Measurements from ENCODE around the gene TMUB2. TPM values are rescaled to one million over a fixed set of nuclear protein-coding genes. Genes with fewer than 3 reads are reported as not detected.

The TMUB2 gene
- total RNA-seq, 1 donor from 2014 or later: 24.0 TPM

- no peak overlapping the region for H3K4me3 ChIP-seq (ENCODE audit: low read length in 3 of 3)
- H3K36me3 ChIP-seq (ENCODE audit: control insufficient read depth in 3 of 3, insufficient read depth in 3 of 3, low read length in 3 of 3): peaks cover 66 to 69% (median 67%) of the 10 kb centered on the region in 3 donors
- H3K27ac ChIP-seq (ENCODE audit: low read depth, low read length): peak overlapping the region; percentile 51
- peak overlapping the region in 2 of 3 donors; percentile 54 to 62 for H3K9ac ChIP-seq (ENCODE audit: low read depth in 1 of 3, low read length in 3 of 3)
- peaks cover 30 to 52% (median 38%) of the 10 kb centered on the region in 3 donors for H3K4me1 ChIP-seq (ENCODE audit: control insufficient read depth in 3 of 3, insufficient read depth in 3 of 3, low read length in 3 of 3)
- H3K27me3 ChIP-seq (ENCODE audit: control insufficient read depth in 3 of 3, insufficient read depth in 3 of 3, low read length in 3 of 3): no peaks in the 10 kb centered on the region
- H3K9me3 ChIP-seq (ENCODE audit: control insufficient read depth in 3 of 3, low read length in 3 of 3): peaks cover 0 to 4% (median 0%) of the 10 kb centered on the region in 3 donors
These were observed 23.8 kb downstream of the TMUB2 start for GRCh38 chr17:44210342-44211192.

- peaks cover 74 to 76% (median 74%) of the 10 kb centered on the region in 3 donors for H3K36me3 ChIP-seq (ENCODE audit: control insufficient read depth in 3 of 3, insufficient read depth in 3 of 3, low read length in 3 of 3)
- peak overlapping the region in 1 of 3 donors; percentile 54 for H3K9ac ChIP-seq (ENCODE audit: low read depth in 1 of 3, low read length in 3 of 3)
- H3K4me1 ChIP-seq (ENCODE audit: control insufficient read depth in 3 of 3, insufficient read depth in 3 of 3, low read length in 3 of 3): peaks cover 34 to 62% (median 44%) of the 10 kb centered on the region in 3 donors
- H3K27me3 ChIP-seq (ENCODE audit: control insufficient read depth in 3 of 3, insufficient read depth in 3 of 3, low read length in 3 of 3): no peaks in the 10 kb centered on the region
- no peak overlapping the region for H3K27ac ChIP-seq (ENCODE audit: low read depth, low read length)
- peaks cover 0 to 4% (median 0%) of the 10 kb centered on the region in 3 donors for H3K9me3 ChIP-seq (ENCODE audit: control insufficient read depth in 3 of 3, low read length in 3 of 3)
- no peak overlapping the region for H3K4me3 ChIP-seq (ENCODE audit: low read length in 3 of 3)
These were observed 24.8 kb downstream of the TMUB2 start for GRCh38 chr17:44211281-44212265.

DNA sequence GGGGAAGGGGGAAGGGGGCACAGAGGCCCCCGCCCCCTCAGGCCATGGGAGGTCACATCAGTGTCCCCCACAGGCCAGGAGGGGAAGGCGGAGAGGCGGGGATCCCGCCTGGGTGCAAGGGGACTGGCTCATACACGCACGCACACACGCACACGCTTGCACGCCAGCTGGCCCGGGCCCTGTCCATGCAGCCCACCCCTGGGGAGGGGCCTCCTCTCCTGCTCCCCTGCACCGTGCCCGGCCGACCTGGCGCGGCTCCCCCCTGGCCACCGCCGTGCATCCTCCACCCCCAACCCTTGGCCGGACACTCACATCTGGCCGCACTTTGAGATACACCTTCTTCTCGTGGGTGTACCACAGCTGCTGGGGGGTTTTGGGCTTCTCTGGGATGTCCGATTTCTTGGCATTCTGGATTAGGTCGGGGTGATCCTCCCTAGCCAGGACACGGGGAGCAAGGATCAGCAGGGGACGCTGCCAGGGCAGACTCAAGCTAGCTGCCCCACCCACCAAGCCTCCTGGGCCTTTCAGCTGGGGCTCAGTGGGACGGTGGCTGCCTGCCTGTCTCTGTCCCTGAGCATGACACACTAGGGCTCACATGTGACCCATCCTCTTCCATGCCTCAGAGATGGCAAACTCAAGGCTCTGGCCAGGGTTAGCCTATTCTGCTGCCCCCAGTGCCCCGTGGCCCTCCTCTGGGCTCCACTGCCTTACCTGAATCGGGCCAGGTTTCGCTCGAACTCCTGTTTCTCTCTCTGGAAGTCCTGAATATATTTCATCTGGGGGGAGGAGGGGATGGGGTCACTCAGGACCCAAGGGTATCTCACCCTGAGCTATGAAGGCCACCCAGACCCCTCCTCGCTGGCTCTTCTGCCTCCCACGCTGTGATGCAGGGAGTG, 26.0 kb downstream of the TMUB2 start:
- peaks cover 45 to 74% (median 55%) of the 10 kb centered on the region in 3 donors for H3K4me1 ChIP-seq (ENCODE audit: control insufficient read depth in 3 of 3, insufficient read depth in 3 of 3, low read length in 3 of 3)

DNA sequence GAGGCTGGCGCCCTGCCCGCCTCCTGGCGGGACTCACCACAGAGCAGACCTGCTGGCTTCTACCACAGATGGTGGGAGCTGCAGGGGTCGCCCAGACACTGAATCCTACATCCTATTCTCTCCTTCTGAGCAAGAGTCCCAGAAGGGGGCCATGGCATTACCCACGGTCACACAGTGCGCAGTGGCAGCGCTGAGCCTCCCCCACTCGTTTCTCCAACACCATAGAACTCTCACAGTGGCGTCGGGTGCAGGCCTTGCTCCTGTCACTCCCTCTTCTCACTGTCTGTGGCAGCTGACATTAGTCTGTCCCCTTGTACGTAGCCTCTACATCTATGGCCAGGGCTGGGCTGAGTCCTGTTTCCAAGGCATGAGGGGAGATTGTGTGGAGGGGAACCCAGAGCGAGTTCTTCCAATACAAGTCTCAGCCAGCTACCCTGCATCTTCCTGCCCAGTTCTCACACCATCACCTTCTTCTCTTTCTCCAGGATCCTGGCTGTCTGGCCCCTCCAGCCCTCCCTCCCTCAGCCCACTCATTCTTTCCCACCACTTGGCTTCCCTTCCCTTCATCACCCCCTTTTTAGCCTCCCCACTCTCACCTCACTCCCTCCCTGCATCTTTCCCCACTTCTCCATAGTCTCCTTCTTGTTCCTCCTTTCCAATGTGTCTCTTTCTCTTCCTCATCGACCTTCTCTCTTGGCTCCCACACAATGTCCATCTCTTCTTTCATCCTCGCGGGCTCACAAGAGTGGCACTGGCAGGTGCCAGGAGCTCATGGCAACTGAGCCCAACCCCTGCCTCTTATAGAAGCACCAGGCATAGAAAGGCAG, 26.8 kb downstream of the TMUB2 start:
- Histone ChIP-seq H3K27ac (ENCODE audit: low read depth, low read length) (no peak overlapping the region), H3K9me3 (ENCODE audit: control insufficient read depth in 3 of 3, low read length in 3 of 3) (peaks cover 0 to 4% (median 0%) of the 10 kb centered on the region in 3 donors), H3K4me3 (ENCODE audit: low read length in 3 of 3) (no peak overlapping the region), H3K4me1 (ENCODE audit: control insufficient read depth in 3 of 3, insufficient read depth in 3 of 3, low read length in 3 of 3) (peaks cover 51 to 79% (median 61%) of the 10 kb centered on the region in 3 donors), H3K36me3 (ENCODE audit: control insufficient read depth in 3 of 3, insufficient read depth in 3 of 3, low read length in 3 of 3) (peaks cover 60 to 67% (median 64%) of the 10 kb centered on the region in 3 donors), H3K27me3 (ENCODE audit: control insufficient read depth in 3 of 3, insufficient read depth in 3 of 3, low read length in 3 of 3) (no peaks in the 10 kb centered on the region), H3K9ac (ENCODE audit: low read depth in 1 of 3, low read length in 3 of 3) (peak overlapping the region in 1 of 3 donors; percentile 66)

More for the DNA sequence above, 26.0 kb downstream of the TMUB2 start:
- no peak overlapping the region for H3K27ac ChIP-seq (ENCODE audit: low read depth, low read length)
- H3K36me3 ChIP-seq (ENCODE audit: control insufficient read depth in 3 of 3, insufficient read depth in 3 of 3, low read length in 3 of 3): peaks cover 64 to 74% (median 72%) of the 10 kb centered on the region in 3 donors
- H3K9me3 ChIP-seq (ENCODE audit: control insufficient read depth in 3 of 3, low read length in 3 of 3): peaks cover 0 to 4% (median 0%) of the 10 kb centered on the region in 3 donors
- H3K9ac ChIP-seq (ENCODE audit: low read depth in 1 of 3, low read length in 3 of 3): peak overlapping the region in 1 of 3 donors; percentile 66
- no peaks in the 10 kb centered on the region for H3K27me3 ChIP-seq (ENCODE audit: control insufficient read depth in 3 of 3, insufficient read depth in 3 of 3, low read length in 3 of 3)
- no peak overlapping the region for H3K4me3 ChIP-seq (ENCODE audit: low read length in 3 of 3)

GRCh38 chr17:44214230-44214494, 27.4 kb downstream of the TMUB2 start:
- no peak overlapping the region for H3K9ac ChIP-seq (ENCODE audit: low read depth in 1 of 3, low read length in 3 of 3)
- H3K27me3 ChIP-seq (ENCODE audit: control insufficient read depth in 3 of 3, insufficient read depth in 3 of 3, low read length in 3 of 3): no peaks in the 10 kb centered on the region
- peaks cover 51 to 79% (median 61%) of the 10 kb centered on the region in 3 donors for H3K4me1 ChIP-seq (ENCODE audit: control insufficient read depth in 3 of 3, insufficient read depth in 3 of 3, low read length in 3 of 3)
- peaks cover 0 to 4% (median 0%) of the 10 kb centered on the region in 3 donors for H3K9me3 ChIP-seq (ENCODE audit: control insufficient read depth in 3 of 3, low read length in 3 of 3)
- H3K27ac ChIP-seq (ENCODE audit: low read depth, low read length): no peak overlapping the region
- no peak overlapping the region for H3K4me3 ChIP-seq (ENCODE audit: low read length in 3 of 3)
- H3K36me3 ChIP-seq (ENCODE audit: control insufficient read depth in 3 of 3, insufficient read depth in 3 of 3, low read length in 3 of 3): peaks cover 55 to 62% (median 58%) of the 10 kb centered on the region in 3 donors

GRCh38 chr17:44214896-44215295, 28.1 kb downstream of the TMUB2 start:
- H3K27me3 ChIP-seq (ENCODE audit: control insufficient read depth in 3 of 3, insufficient read depth in 3 of 3, low read length in 3 of 3): no peaks in the 10 kb centered on the region
- peaks cover 48 to 55% (median 51%) of the 10 kb centered on the region in 3 donors for H3K36me3 ChIP-seq (ENCODE audit: control insufficient read depth in 3 of 3, insufficient read depth in 3 of 3, low read length in 3 of 3)
- H3K4me1 ChIP-seq (ENCODE audit: control insufficient read depth in 3 of 3, insufficient read depth in 3 of 3, low read length in 3 of 3): peaks cover 51 to 75% (median 60%) of the 10 kb centered on the region in 3 donors
- peaks cover 0 to 4% (median 0%) of the 10 kb centered on the region in 3 donors for H3K9me3 ChIP-seq (ENCODE audit: control insufficient read depth in 3 of 3, low read length in 3 of 3)
- H3K9ac ChIP-seq (ENCODE audit: low read depth in 1 of 3, low read length in 3 of 3): no peak overlapping the region
- no peak overlapping the region for H3K4me3 ChIP-seq (ENCODE audit: low read length in 3 of 3)
- H3K27ac ChIP-seq (ENCODE audit: low read depth, low read length): no peak overlapping the region

- Histone ChIP-seq H3K9ac (ENCODE audit: low read depth in 1 of 3, low read length in 3 of 3) (peak overlapping the region in 1 of 3 donors; percentile 3), H3K27ac (ENCODE audit: low read depth, low read length) (no peak overlapping the region), H3K4me1 (ENCODE audit: control insufficient read depth in 3 of 3, insufficient read depth in 3 of 3, low read length in 3 of 3) (peaks cover 46 to 64% (median 50%) of the 10 kb centered on the region in 3 donors), H3K4me3 (ENCODE audit: low read length in 3 of 3) (no peak overlapping the region), H3K9me3 (ENCODE audit: control insufficient read depth in 3 of 3, low read length in 3 of 3) (peaks cover 0 to 4% (median 0%) of the 10 kb centered on the region in 3 donors), H3K27me3 (ENCODE audit: control insufficient read depth in 3 of 3, insufficient read depth in 3 of 3, low read length in 3 of 3) (no peaks in the 10 kb centered on the region), H3K36me3 (ENCODE audit: control insufficient read depth in 3 of 3, insufficient read depth in 3 of 3, low read length in 3 of 3) (peaks cover 42 to 47% (median 46%) of the 10 kb centered on the region in 3 donors)
These were observed 29.4 kb downstream of the TMUB2 start for GRCh38 chr17:44216173-44216572.

DNA sequence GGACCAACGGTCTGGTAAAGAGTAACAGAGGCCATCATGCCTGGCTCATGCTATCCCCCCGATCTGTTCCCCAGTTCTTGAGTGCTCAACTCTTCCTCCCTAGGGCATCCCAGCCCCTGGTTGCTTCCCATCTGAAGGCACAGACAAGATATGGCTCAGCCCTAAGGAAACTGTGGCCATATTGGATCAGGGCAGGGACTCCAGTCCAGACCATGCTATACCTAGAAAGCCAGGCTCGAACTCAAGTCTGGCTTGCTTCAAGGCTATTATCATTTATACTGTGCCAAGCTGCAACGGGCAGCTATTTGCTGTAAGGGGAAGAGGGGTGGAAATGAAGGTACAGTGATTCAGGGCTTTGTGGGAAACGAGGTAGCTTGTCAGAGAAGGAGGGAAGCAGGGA, 29.9 kb downstream of the TMUB2 start:
- H3K36me3 ChIP-seq (ENCODE audit: control insufficient read depth in 3 of 3, insufficient read depth in 3 of 3, low read length in 3 of 3): peaks cover 37 to 42% (median 41%) of the 10 kb centered on the region in 3 donors
- peaks cover 45 to 61% (median 46%) of the 10 kb centered on the region in 3 donors for H3K4me1 ChIP-seq (ENCODE audit: control insufficient read depth in 3 of 3, insufficient read depth in 3 of 3, low read length in 3 of 3)
- peak overlapping the region in 2 of 3 donors; percentile 2 to 81 for H3K9ac ChIP-seq (ENCODE audit: low read depth in 1 of 3, low read length in 3 of 3)
- no peaks in the 10 kb centered on the region for H3K27me3 ChIP-seq (ENCODE audit: control insufficient read depth in 3 of 3, insufficient read depth in 3 of 3, low read length in 3 of 3)
- H3K4me3 ChIP-seq (ENCODE audit: low read length in 3 of 3): peak overlapping the region in 1 of 3 donors; percentile 4
- H3K9me3 ChIP-seq (ENCODE audit: control insufficient read depth in 3 of 3, low read length in 3 of 3): peaks cover 0 to 4% (median 0%) of the 10 kb centered on the region in 3 donors
- H3K27ac ChIP-seq (ENCODE audit: low read depth, low read length): no peak overlapping the region
